ENCODE data around the gene WDR90. TPM values are rescaled to one million over a fixed set of nuclear protein-coding genes. Genes with fewer than 3 reads are reported as not detected.

Gene WDR90
- total RNA-seq, 1 donor from 2014 or later: 33.7 TPM

DNA sequence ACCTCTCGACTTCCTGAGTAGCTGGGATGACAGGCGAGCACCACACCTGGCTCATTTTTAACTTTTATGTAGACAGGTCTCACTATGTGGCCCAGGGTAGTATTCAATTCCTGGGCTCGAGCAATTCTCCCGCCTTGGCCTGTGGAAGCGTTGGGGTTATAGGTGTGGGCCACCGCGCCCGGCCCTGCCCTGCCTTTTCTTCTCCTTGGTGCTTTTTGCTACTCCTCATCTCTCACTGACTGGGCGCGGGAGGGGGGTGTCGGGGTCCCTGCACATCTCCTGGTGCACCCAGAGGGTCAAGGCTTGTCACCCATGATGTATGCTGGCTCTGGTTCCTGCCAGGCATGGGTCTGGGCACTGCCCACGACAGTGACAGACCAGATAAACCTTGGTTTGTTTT is 4.6 kb upstream of the WDR90 start:
- intact Hi-C loops (cut with micrococcal nuclease): no loop called here
- Mint-ChIP-seq H3K4me3 (no peak overlapping the region), H3K27ac (no peak overlapping the region), H3K9me3 (no peaks in the 10 kb centered on the region), H3K4me1 (peaks cover 32% of the 10 kb centered on the region), H3K27me3 (no peaks in the 10 kb centered on the region), H3K36me3 (ENCODE audit: low read depth) (no peaks in the 10 kb centered on the region)
- no peak for ATAC-seq (ENCODE audit: low read depth)
- CTCF ChIA-PET: no interaction called here
- POLR2A ChIA-PET: no interaction called here
- TF ChIP-seq CTCF (IDR thresholded peaks at IDR 0.05): no peak
- DNase-seq: no peak

GRCh38 chr16:645852-646678 is 3.1 kb upstream of the WDR90 start:
- no peak for DNase-seq
- CTCF ChIA-PET: no interaction called here
- Mint-ChIP-seq H3K4me1 (peaks cover 29% of the 10 kb centered on the region), H3K4me3 (no peak overlapping the region), H3K9me3 (no peaks in the 10 kb centered on the region), H3K27me3 (no peaks in the 10 kb centered on the region), H3K36me3 (ENCODE audit: low read depth) (no peaks in the 10 kb centered on the region), H3K27ac (no peak overlapping the region)
- no peak for TF ChIP-seq CTCF (IDR thresholded peaks at IDR 0.05)
- POLR2A ChIA-PET: interaction anchor here (4.0 kb wide), 1 partner anchor 35 kb away, joined by 13 read pairs; the partner anchor contains the start of gene STUB1
- ATAC-seq (ENCODE audit: low read depth): no peak
- intact Hi-C loops (cut with micrococcal nuclease): no loop called here

DNA sequence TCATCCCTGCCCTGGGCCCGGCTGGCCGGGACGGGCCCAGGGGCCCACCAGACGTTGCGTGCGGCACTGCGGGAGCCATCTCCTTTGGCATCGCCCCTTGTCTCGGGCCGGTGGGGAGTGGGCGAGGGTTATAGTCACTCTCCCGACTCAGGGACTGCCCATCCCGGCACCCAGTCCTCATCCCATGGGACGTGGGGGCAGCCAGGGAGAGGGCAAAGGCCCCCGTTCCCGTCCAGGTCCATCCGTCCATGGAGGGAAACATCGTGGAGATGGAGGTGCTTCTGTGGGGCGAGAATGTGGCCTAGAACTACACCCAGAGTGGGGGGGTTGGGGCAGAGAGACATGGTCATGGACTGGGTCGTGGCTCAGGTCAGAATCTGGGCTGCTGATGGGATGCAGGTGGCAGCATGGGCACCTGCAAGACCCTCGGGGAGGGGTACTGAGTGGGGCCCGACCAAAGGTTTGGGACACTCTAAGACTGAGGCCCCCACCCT is 2.4 kb upstream of the WDR90 start:
- CTCF ChIA-PET: no interaction called here

DNA sequence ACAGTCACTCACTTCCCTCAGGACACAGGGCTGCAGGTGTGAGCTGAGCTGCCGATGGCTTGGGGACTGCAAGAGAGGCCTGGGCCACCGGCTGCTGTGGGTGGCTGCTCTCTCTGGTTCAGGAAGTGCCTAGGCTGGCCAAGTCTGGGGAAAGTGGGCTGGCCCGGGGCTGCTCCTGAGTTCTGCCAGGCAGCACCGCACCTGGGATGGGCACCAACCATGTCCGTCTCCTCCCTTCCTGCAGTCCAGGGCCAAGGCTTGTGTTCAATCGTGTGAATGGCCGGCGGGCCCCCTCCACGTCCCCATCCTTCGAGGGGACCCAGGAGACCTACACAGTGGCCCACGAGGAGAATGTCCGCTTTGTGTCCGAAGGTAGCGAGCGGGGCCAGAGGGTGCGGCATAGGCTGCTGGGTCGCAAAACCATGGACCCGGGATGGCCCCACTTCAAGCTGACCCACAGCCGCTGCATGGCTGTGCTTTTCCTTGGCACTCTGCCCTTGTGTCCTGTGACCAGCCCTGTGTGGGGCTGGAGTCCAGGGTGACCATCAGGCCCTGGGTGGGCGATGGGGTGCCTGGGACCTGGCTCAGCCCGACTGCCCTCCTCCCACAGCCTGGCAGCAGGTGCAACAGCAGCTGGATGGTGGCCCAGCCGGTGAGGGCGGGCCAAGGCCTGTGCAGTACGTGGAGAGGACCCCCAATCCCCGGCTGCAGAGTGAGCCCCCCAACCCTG is 1.8 kb upstream of the WDR90 start:
- TF ChIP-seq CTCF (IDR thresholded peaks at IDR 0.05): no peak
- Mint-ChIP-seq H3K4me1 (peaks cover 29% of the 10 kb centered on the region), H3K4me3 (peak overlapping the region; percentile 35), H3K9me3 (no peaks in the 10 kb centered on the region), H3K27ac (no peak overlapping the region), H3K27me3 (no peaks in the 10 kb centered on the region), H3K36me3 (ENCODE audit: low read depth) (no peaks in the 10 kb centered on the region)
- ChIA-PET CTCF (interaction anchor here (0.6 kb wide), 1 partner anchor 7 kb away, joined by 3 read pairs; no protein-coding TSS in a partner anchor), POLR2A (interaction anchor here (1.7 to 4.0 kb wide), 2 partner anchors 11 to 33 kb away, joined by 10 to 13 read pairs; partner anchors contain the start of genes METTL26 and STUB1)
- no peak for ATAC-seq (ENCODE audit: low read depth)
- DNase-seq: no peak
- intact Hi-C loops (cut with micrococcal nuclease): no loop called here

More for the DNA sequence above, 2.4 kb upstream of the WDR90 start:
- Mint-ChIP-seq H3K4me1 (peaks cover 29% of the 10 kb centered on the region), H3K9me3 (no peaks in the 10 kb centered on the region), H3K27ac (no peak overlapping the region), H3K4me3 (peak overlapping the region; percentile 35), H3K27me3 (no peaks in the 10 kb centered on the region), H3K36me3 (ENCODE audit: low read depth) (no peaks in the 10 kb centered on the region)
- intact Hi-C loops (cut with micrococcal nuclease): no loop called here
- TF ChIP-seq CTCF (IDR thresholded peaks at IDR 0.05): no peak
- DNase-seq (no peak), ATAC-seq (ENCODE audit: low read depth) (no peak)
- POLR2A ChIA-PET: interaction anchor here (4.0 kb wide), 1 partner anchor 34 kb away, joined by 13 read pairs; the partner anchor contains the start of gene STUB1
